Cardiac muscle cell (in vitro differentiated cells and primary cell): ENCODE results near the gene UBE3A. TPM values are rescaled to one million over a fixed set of nuclear protein-coding genes. Genes with fewer than 3 reads are reported as not detected.
"Not testable (repeated sequence)": the region's sequence is repeated elsewhere in the genome, so short reads cannot be mapped to it uniquely, and the experiment has no call there.

Source experiments
- DNase-seq, 2 donors: peaks; one replicate each; pipeline versions ENCODE4 v3.0.0 to v3.0.0-alpha.2; 2010 to 2017; ENCODE audit warnings: low read depth in 1 of 2, low spot score in 1 of 2
- H3K27ac ChIP-seq: fragments of 200-600 bp; sonication (generic); 2 replicates; pipeline ENCODE4 v1.5.1; 2016
- H3K27me3 ChIP-seq: fragments of 200-600 bp; sonication (generic); 2 replicates; pipeline ENCODE4 v1.6.0; 2016; ENCODE audit warnings: control low read depth
- H3K36me3 ChIP-seq: fragments of 200-600 bp; sonication (generic); 2 replicates; pipeline ENCODE4 v1.5.1; 2016; ENCODE audit warnings: control low read depth
- H3K4me1 ChIP-seq: fragments of 200-600 bp; sonication (generic); 2 replicates; pipeline ENCODE4 v1.8.1; 2017; ENCODE audit warnings: low read depth, mild to moderate bottlenecking, mixed run types
- H3K4me3 ChIP-seq: fragments of 200-600 bp; sonication (generic); 2 replicates; pipeline ENCODE4 v1.5.1; 2016; ENCODE audit warnings: mild to moderate bottlenecking
- H3K9me3 ChIP-seq: fragments of 200-600 bp; sonication (generic); 2 replicates; pipeline ENCODE4 v1.5.1; 2017; ENCODE audit warnings: low read depth, mild to moderate bottlenecking, control low read depth
- polyA plus RNA-seq: library from polyadenylated mRNA; unstranded; fragments of >200 nt; fragmentation: Nextera tagmentation; extraction: Ambion mirVana; gene quantifications from 2 replicates; pipeline ENCODE4 v1.2.1, GENCODE V29; 2016
- total RNA-seq: library from RNA; depleted of rRNA; stranded (reverse); fragments of >200 nt; gene quantifications from 2 replicates; pipeline ENCODE4 v1.2.3, GENCODE V29; 2016
- TF ChIP-seq, protein P1 (sequence below): IDR thresholded peaks from 2 replicates; pipeline ENCODE4 v1.5.1; 2012; ENCODE audit warnings: low read depth, mild to moderate bottlenecking, low read length

Gene UBE3A
- total and polyA plus RNA-seq, 2 experiments from 2014 or later: 92.2 to 96.2 TPM

DNA sequence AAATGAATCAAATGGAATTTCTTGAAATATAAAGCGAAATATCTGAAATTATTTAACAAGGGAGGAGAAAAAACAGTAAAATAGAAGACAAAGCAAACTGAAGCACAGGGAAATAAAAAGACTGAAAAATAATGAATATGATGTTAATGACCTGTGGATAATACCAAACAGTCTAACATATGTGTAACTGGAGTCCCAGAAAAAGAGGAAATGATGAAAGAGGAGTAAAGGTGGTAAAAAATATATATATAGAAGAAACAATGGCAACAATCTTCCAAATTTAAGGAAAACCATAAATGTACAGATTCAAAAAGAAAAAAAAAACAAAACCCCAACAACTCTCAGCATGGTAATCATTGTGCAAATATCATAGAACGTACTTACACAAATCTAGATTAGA lies 21.2 kb downstream of the UBE3A start:
- TF ChIP-seq, protein P1, sequence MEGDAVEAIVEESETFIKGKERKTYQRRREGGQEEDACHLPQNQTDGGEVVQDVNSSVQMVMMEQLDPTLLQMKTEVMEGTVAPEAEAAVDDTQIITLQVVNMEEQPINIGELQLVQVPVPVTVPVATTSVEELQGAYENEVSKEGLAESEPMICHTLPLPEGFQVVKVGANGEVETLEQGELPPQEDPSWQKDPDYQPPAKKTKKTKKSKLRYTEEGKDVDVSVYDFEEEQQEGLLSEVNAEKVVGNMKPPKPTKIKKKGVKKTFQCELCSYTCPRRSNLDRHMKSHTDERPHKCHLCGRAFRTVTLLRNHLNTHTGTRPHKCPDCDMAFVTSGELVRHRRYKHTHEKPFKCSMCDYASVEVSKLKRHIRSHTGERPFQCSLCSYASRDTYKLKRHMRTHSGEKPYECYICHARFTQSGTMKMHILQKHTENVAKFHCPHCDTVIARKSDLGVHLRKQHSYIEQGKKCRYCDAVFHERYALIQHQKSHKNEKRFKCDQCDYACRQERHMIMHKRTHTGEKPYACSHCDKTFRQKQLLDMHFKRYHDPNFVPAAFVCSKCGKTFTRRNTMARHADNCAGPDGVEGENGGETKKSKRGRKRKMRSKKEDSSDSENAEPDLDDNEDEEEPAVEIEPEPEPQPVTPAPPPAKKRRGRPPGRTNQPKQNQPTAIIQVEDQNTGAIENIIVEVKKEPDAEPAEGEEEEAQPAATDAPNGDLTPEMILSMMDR: no peak
- no peak for DNase-seq
- Histone ChIP-seq H3K27me3 (no peaks in the 10 kb centered on the region), H3K9me3 (no peaks in the 10 kb centered on the region), H3K36me3 (no peaks in the 10 kb centered on the region), H3K4me3 (no peak overlapping the region), H3K4me1 (peaks cover 15% of the 10 kb centered on the region), H3K27ac (no peak overlapping the region)

DNA sequence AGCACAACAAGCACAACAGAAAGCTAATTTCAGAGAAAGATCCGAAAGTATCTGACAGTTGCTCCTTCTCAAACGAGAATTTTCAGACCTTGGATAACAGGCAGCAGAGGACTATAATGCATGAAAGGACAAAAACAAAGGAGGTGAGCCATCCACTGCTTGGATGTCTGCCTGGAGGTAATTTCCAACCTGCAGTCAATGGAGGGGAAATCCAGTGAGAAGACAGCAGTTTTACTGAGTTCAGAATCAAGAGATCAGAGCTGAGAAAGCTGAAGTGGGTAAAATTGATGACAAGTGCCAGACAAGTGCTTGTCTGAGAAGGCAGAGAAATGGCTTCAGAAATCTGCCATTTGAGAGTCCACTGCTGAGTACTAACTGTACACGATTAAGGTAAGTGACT lies 22.1 kb downstream of the UBE3A start:
- TF ChIP-seq, protein P1: no peak
- Histone ChIP-seq H3K27ac (peak overlapping the region; percentile 36), H3K4me1 (peaks cover 15% of the 10 kb centered on the region), H3K4me3 (no peak overlapping the region), H3K36me3 (no peaks in the 10 kb centered on the region), H3K9me3 (no peaks in the 10 kb centered on the region), H3K27me3 (no peaks in the 10 kb centered on the region)
- DNase-seq: no peak

DNA sequence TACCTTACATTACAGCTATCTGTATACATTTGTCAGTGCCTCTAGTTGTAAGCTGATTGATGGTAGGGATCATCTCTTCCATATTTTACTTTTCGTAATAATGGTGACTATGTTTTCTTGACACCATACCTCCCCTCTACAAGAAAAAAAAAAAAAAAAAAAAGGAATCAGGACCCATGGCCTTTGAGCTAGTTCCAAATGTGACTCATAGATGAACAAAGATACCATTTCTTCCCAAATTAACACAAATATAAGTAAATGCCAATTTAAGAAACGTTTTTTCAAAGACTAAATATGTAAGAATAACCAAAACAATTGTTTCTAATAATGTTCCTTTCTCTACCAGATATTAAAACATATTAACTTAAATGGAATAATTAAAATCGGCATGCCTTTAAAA lies 23.1 kb downstream of the UBE3A start:
- Histone ChIP-seq H3K36me3 (no peaks in the 10 kb centered on the region), H3K27ac (no peak overlapping the region), H3K27me3 (no peaks in the 10 kb centered on the region), H3K4me1 (peaks cover 15% of the 10 kb centered on the region), H3K4me3 (no peak overlapping the region), H3K9me3 (no peaks in the 10 kb centered on the region)
- TF ChIP-seq, protein P1: no peak
- no peak for DNase-seq

DNA sequence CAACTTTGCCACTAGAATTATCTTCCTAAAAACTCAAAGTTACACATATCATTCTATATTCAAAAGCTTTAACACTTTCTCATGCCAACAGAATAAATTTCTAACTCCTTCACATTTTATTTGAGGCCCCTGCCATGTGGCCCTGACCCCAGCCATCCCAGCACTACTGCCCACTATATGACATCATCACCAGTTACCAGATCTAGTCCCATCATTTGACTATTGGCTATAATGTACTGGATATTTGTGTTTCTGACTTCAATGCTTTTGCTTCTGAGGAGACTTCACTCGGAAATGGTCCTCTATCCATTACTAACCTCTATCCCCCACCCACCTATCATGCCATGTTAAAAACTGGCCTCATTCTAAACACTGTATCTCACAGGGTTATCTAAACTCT lies 23.6 kb downstream of the UBE3A start:
- H3K4me3 ChIP-seq: no peak overlapping the region
- H3K4me1 ChIP-seq: peaks cover 15% of the 10 kb centered on the region
- H3K36me3 ChIP-seq: no peaks in the 10 kb centered on the region
- no peaks in the 10 kb centered on the region for H3K9me3 ChIP-seq
- H3K27ac ChIP-seq: no peak overlapping the region
- TF ChIP-seq, protein P1: no peak
- H3K27me3 ChIP-seq: no peaks in the 10 kb centered on the region
- DNase-seq: no peak

DNA sequence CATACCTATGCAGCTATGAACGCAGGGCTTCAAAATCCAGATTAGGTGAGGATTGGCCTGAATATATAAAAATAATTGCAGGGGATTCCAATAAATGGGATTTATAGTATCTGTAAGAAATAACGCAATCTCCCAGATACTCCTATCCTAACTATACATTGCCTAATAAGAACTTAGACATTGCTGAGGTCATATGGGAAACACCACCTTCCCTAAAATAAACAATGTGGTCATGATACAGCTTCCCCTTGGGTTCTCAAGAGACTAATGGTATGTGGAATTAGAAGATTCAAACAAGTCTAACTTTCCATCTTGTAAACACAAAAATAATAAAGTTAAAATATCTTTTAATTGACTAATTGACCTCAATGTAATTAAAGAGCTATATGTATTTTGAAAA lies 28.2 kb downstream of the UBE3A start:
- Histone ChIP-seq H3K4me1 (peaks cover 12% of the 10 kb centered on the region), H3K36me3 (no peaks in the 10 kb centered on the region), H3K4me3 (no peak overlapping the region), H3K9me3 (no peaks in the 10 kb centered on the region), H3K27me3 (no peaks in the 10 kb centered on the region), H3K27ac (no peak overlapping the region)
- peak in 1 of 2 donors; percentile 49 for DNase-seq
- TF ChIP-seq, protein P1: no peak

DNA sequence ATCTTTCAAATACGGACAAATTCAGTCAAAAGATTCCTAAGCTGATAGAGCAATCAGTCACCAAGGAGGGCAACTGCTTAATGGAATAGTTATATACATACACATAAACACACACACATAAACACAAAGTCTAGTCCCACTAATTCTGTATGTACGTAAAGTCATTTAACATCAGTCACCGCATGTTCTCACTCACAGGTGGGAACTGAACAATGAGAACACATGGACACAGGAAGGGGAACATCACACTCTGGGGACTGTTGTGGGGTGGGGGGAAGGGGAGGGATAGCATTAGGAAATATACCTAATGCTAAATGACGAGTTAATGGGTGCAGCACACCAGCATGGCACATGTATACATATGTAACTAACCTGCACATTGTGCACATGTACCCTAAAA lies 29.1 kb downstream of the UBE3A start:
- not testable (repeated sequence) for H3K4me3 ChIP-seq, H3K27me3 ChIP-seq, DNase-seq, H3K9me3 ChIP-seq, H3K36me3 ChIP-seq, H3K27ac ChIP-seq
- H3K4me1 ChIP-seq: peaks cover 12% of the 10 kb centered on the region
